ENCODE results near the gene FOXN3. TPM values are rescaled to one million over a fixed set of nuclear protein-coding genes. Genes with fewer than 3 reads are reported as not detected.

The FOXN3 gene
- polyA plus RNA-seq, 1 of the 3 experiments (the other 2 are of a cell fraction): 9.8 TPM

DNA sequence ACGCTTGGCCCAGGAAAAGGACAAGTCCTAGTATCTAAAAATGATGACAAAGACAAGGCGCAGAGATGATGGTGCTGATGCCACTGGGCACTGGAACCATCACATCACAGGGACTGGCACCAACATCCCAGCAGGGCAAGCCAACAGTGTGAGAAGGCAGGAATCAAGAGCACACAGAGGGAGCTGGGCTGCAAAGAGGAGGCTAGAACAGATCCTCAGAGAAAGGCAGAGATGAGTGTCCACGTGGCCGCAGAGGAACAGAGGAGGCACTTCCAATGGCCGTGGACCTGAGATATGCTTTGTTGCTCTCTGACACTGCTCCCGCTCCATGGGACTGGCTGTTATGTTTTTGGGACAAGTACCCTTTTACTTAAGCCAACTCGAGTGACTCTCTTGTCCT lies 17.9 kb downstream of the FOXN3 start:
- 69% methylated on average over 4 of the region's 7 CpGs for WGBS (ENCODE audit: low lambda C conversion rate)
- H3K27ac ChIP-seq (ENCODE audit: low read depth in 2 of 2, low read length in 1 of 2): peak overlapping the region; percentile 50 to 77

DNA sequence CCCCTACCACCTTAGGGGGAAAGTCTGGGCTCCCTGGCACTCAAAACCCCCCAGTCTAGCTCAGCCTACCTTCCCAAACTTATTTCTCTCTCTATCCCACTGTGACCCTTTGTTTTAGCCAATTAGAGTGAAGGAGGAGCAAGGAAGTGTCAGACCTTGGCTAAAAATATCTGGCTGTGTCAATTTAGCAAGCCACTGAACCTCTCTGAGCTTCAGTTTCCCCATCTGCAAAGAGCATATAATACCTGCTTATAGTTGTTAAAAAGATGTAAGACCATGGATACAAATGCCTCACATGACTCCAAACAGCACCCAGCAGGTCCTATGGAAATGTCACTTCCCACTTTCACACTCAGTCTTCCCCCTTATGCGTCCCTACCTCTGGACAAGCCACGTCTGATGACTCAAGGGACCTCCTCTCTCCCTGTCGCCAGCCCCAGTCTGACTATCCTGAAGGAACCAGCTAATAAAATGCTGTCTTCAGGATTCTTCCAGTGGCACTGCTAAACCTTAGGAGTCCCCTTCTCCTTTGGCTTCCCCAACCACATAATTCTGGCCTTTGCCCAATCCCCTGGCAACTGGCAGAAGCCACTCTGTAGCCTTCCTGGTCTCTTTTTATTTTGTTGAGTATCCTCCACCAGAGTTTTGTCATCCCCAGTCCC lies 19.3 kb downstream of the FOXN3 start:
- Histone ChIP-seq H3F3A (replicated peaks; ENCODE audit: insufficient read depth) (no peaks in the 10 kb centered on the region), H3K36me3 (replicated peaks in 1 of 2; ENCODE audit: control insufficient read depth in 1 of 2, insufficient read depth in 2 of 2, low read length in 1 of 2) (no peaks in the 10 kb centered on the region), H3K4me2 (no peak overlapping the region), H3K9me2 (no peaks in the 10 kb centered on the region), H3K27ac (ENCODE audit: low read depth in 2 of 2, low read length in 1 of 2) (no peak overlapping the region), H3K4me1 (ENCODE audit: control insufficient read depth in 1 of 2, insufficient read depth in 2 of 2, low read depth in 1 of 2, low read length in 1 of 2) (peaks cover 5 to 17% of the 10 kb centered on the region in 2 experiments; a peak in 3 of 4 replicates), H3K9ac (no peak overlapping the region), H3K27me3 (ENCODE audit: insufficient read depth) (no peaks in the 10 kb centered on the region), H3K9me3 (no peaks in the 10 kb centered on the region), H3K79me2 (ENCODE audit: insufficient read depth) (peaks cover 22% of the 10 kb centered on the region; the same call in 1 of the 2 replicates), H3K4me3 (ENCODE audit: low read depth in 2 of 2, low read length in 1 of 2) (no peak overlapping the region), H2AFZ (ENCODE audit: low read depth) (no peak overlapping the region), H4K20me1 (ENCODE audit: insufficient read depth) (0 out of 2 replicates have a peak, but pooled peaks cover 5% of the 10 kb centered on the region)
- no peak for DNase-seq
- TF ChIP-seq, protein P1, sequence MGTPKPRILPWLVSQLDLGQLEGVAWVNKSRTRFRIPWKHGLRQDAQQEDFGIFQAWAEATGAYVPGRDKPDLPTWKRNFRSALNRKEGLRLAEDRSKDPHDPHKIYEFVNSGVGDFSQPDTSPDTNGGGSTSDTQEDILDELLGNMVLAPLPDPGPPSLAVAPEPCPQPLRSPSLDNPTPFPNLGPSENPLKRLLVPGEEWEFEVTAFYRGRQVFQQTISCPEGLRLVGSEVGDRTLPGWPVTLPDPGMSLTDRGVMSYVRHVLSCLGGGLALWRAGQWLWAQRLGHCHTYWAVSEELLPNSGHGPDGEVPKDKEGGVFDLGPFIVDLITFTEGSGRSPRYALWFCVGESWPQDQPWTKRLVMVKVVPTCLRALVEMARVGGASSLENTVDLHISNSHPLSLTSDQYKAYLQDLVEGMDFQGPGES (IDR thresholded peaks at IDR 0.05; ENCODE audit: low read depth, low read length): no peak
- TF ChIP-seq GATA2 (CRISPR knock-in tag; IDR thresholded peaks at IDR 0.05) (no peak), TAF1 (IDR thresholded peaks at IDR 0.05; ENCODE audit: borderline replicate concordance, low read depth, low read length) (no peak), SIN3A (IDR thresholded peaks at IDR 0.05; ENCODE audit: borderline replicate concordance, low read depth, low read length) (no peak), CHD2 (IDR thresholded peaks at IDR 0.05; ENCODE audit: low read length, partially characterized antibody) (no peak), RXRA (IDR thresholded peaks at IDR 0.05; ENCODE audit: borderline replicate concordance, low read depth) (no peak)
- TF ChIP-seq, protein P2, sequence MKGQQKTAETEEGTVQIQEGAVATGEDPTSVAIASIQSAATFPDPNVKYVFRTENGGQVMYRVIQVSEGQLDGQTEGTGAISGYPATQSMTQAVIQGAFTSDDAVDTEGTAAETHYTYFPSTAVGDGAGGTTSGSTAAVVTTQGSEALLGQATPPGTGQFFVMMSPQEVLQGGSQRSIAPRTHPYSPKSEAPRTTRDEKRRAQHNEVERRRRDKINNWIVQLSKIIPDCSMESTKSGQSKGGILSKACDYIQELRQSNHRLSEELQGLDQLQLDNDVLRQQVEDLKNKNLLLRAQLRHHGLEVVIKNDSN (IDR thresholded peaks at IDR 0.05; ENCODE audit: borderline replicate concordance, low read depth): no peak
- TF ChIP-seq, protein P3, sequence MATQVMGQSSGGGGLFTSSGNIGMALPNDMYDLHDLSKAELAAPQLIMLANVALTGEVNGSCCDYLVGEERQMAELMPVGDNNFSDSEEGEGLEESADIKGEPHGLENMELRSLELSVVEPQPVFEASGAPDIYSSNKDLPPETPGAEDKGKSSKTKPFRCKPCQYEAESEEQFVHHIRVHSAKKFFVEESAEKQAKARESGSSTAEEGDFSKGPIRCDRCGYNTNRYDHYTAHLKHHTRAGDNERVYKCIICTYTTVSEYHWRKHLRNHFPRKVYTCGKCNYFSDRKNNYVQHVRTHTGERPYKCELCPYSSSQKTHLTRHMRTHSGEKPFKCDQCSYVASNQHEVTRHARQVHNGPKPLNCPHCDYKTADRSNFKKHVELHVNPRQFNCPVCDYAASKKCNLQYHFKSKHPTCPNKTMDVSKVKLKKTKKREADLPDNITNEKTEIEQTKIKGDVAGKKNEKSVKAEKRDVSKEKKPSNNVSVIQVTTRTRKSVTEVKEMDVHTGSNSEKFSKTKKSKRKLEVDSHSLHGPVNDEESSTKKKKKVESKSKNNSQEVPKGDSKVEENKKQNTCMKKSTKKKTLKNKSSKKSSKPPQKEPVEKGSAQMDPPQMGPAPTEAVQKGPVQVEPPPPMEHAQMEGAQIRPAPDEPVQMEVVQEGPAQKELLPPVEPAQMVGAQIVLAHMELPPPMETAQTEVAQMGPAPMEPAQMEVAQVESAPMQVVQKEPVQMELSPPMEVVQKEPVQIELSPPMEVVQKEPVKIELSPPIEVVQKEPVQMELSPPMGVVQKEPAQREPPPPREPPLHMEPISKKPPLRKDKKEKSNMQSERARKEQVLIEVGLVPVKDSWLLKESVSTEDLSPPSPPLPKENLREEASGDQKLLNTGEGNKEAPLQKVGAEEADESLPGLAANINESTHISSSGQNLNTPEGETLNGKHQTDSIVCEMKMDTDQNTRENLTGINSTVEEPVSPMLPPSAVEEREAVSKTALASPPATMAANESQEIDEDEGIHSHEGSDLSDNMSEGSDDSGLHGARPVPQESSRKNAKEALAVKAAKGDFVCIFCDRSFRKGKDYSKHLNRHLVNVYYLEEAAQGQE (IDR thresholded peaks at IDR 0.05; ENCODE audit: low read depth, low read length): no peak
- CTCF ChIA-PET: no interaction called here
- WGBS (ENCODE audit: low lambda C conversion rate): 73% methylated on average over 3 of the region's 3 CpGs
- POLR2A ChIA-PET: no interaction called here

More for the DNA sequence above, 17.9 kb downstream of the FOXN3 start:
- Histone ChIP-seq H3K4me3 (ENCODE audit: low read depth in 2 of 2, low read length in 1 of 2) (no peak overlapping the region), H3K9me3 (no peaks in the 10 kb centered on the region), H3K27me3 (ENCODE audit: insufficient read depth) (no peaks in the 10 kb centered on the region), H3K4me2 (peak overlapping the region; percentile 43; the same call in 1 of the 2 replicates), H3K9me2 (no peaks in the 10 kb centered on the region), H3K79me2 (ENCODE audit: insufficient read depth) (peaks cover 18% of the 10 kb centered on the region; the same call in 1 of the 2 replicates), H2AFZ (ENCODE audit: low read depth) (no peak overlapping the region), H4K20me1 (ENCODE audit: insufficient read depth) (0 out of 2 replicates have a peak, but pooled peaks cover 5% of the 10 kb centered on the region), H3K36me3 (replicated peaks in 1 of 2; ENCODE audit: control insufficient read depth in 1 of 2, insufficient read depth in 2 of 2, low read length in 1 of 2) (no peaks in the 10 kb centered on the region), H3K4me1 (ENCODE audit: control insufficient read depth in 1 of 2, insufficient read depth in 2 of 2, low read depth in 1 of 2, low read length in 1 of 2) (peaks cover 5 to 17% of the 10 kb centered on the region in 2 experiments; a peak in 3 of 4 replicates), H3K9ac (peak overlapping the region; percentile 43; the same call in 1 of the 2 replicates), H3F3A (replicated peaks; ENCODE audit: insufficient read depth) (no peaks in the 10 kb centered on the region)
- no peak for DNase-seq
- ChIA-PET CTCF (no interaction called here), POLR2A (no interaction called here)
- TF ChIP-seq MEF2A (IDR thresholded peaks at IDR 0.05; ENCODE audit: borderline replicate concordance, low read depth) (no peak), FOXM1 (IDR thresholded peaks at IDR 0.05; ENCODE audit: low read depth) (no peak), RXRA (IDR thresholded peaks at IDR 0.05; ENCODE audit: borderline replicate concordance, low read depth) (no peak), ELF1 (IDR thresholded peaks at IDR 0.05) (no peak), RCOR1 (IDR thresholded peaks at IDR 0.05; ENCODE audit: low read length) (no peak), NRF1 (IDR thresholded peaks at IDR 0.05; ENCODE audit: low read depth, low read length) (no peak), TCF12 (IDR thresholded peaks at IDR 0.05) (no peak), CHD2 (IDR thresholded peaks at IDR 0.05; ENCODE audit: low read length, partially characterized antibody) (no peak), MXI1 (IDR thresholded peaks at IDR 0.05; ENCODE audit: low read depth, low read length) (no peak)
- TF ChIP-seq, protein P4, sequence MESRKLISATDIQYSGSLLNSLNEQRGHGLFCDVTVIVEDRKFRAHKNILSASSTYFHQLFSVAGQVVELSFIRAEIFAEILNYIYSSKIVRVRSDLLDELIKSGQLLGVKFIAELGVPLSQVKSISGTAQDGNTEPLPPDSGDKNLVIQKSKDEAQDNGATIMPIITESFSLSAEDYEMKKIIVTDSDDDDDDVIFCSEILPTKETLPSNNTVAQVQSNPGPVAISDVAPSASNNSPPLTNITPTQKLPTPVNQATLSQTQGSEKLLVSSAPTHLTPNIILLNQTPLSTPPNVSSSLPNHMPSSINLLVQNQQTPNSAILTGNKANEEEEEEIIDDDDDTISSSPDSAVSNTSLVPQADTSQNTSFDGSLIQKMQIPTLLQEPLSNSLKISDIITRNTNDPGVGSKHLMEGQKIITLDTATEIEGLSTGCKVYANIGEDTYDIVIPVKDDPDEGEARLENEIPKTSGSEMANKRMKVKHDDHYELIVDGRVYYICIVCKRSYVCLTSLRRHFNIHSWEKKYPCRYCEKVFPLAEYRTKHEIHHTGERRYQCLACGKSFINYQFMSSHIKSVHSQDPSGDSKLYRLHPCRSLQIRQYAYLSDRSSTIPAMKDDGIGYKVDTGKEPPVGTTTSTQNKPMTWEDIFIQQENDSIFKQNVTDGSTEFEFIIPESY (IDR thresholded peaks at IDR 0.05; ENCODE audit: borderline replicate concordance, low read depth): no peak

All from SK-N-SH (cell line).